SK-N-SH treated with all-trans-retinoic acid at 6 μM for 48 hours (cell line): ENCODE data around the gene TRAPPC2.

Experiments
- ARNTL ChIP-seq: fragments of 450-650 bp; formaldehyde crosslinking; IDR thresholded peaks from 2 replicates; pipeline ENCODE4 v1.5.0; 2020; ENCODE audit warnings: low read depth, mild to moderate bottlenecking, moderate library complexity, borderline replicate concordance
- PATZ1 ChIP-seq: fragments of 250-450 bp; sonication (Bioruptor Pico); IDR thresholded peaks from 2 replicates; pipeline ENCODE4 v1.8.0; 2020; ENCODE audit warnings: mild to moderate bottlenecking, moderate library complexity, borderline replicate concordance

GRCh38 chrX:13693341-13693961 lies 41.0 kb downstream of the TRAPPC2 start:
- no peak for TF ChIP-seq ARNTL (CRISPR knock-in tag)
- TF ChIP-seq PATZ1 (CRISPR knock-in tag), result no peak
